Suprapubic skin (tissue), 4 donors: ENCODE data around the gene UBXN6.

Source experiments
- CTCF ChIP-seq, 2 donors: fragments of 200-600 bp in 1 of 2; fragments of 450-650 bp in 1 of 2; sonication (generic) in 1 of 2; IDR thresholded peaks; one replicate each; pipeline ENCODE4 v1.5.1; 2016 to 2019; ENCODE audit warnings: antibody characterized with exemption in 2 of 2, mild to moderate bottlenecking in 1 of 2, moderate library complexity in 1 of 2
- EP300 ChIP-seq: sonication (generic); formaldehyde crosslinking; IDR thresholded peaks from one replicate; pipeline ENCODE4 v1.6.1; 2017; ENCODE audit warnings: antibody characterized with exemption
- POLR2A ChIP-seq, 2 donors: fragments of 450-650 bp; IDR thresholded peaks; one replicate each; pipeline ENCODE4 v1.6.1; 2017; ENCODE audit warnings: antibody characterized with exemption in 2 of 2, mild to moderate bottlenecking in 2 of 2, moderate library complexity in 2 of 2
- POLR2AphosphoS5 ChIP-seq, 3 donors: sonication (generic); formaldehyde crosslinking; IDR thresholded peaks; one replicate each; pipeline ENCODE4 v1.6.1; 2017; ENCODE audit warnings: antibody characterized with exemption in 3 of 3

GRCh38 chr19:4443188-4443587 is 14.4 kb downstream of the UBXN6 start:
- TF ChIP-seq CTCF (IDR thresholded peaks at IDR 0.05) (no peak), POLR2AphosphoS5 (IDR thresholded peaks at IDR 0.05) (no peak), POLR2A (IDR thresholded peaks at IDR 0.05) (no peak), EP300 (no peak)
